Stimulated activated CD4-positive, alpha-beta T cell treated with anti-CD3 and anti-CD28 coated beads, Interleukin-1b, Interleukin-23, amount 100 ng/mL, for 4 hours (primary cell): ENCODE results near the gene KDM4C.

Source experiments
- DNase-seq, 2 donors: peaks; one replicate each; pipeline ENCODE4 v3.0.0-alpha.2; 2020; ENCODE audit warnings: low read depth in 2 of 2

The KDM4C gene

DNA sequence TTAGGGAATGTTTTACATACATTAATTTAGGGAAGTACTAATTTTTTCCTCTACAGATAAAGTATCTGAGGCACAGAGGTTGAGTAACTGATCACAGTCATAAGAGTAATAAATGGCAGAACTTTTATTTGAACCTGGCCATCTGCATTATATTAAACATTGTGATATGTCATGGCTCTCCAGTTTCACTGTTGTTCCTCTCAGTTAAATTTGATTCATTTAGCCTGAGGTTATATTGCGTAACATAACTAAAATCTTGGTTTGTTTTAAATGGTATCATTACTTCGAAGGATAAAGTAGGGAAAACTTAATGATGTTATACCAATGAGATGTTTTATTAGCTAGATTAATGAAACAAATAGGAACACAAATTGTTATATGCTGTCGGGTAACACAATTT lies 284.4 kb downstream of the KDM4C start:
- no peak for DNase-seq

DNA sequence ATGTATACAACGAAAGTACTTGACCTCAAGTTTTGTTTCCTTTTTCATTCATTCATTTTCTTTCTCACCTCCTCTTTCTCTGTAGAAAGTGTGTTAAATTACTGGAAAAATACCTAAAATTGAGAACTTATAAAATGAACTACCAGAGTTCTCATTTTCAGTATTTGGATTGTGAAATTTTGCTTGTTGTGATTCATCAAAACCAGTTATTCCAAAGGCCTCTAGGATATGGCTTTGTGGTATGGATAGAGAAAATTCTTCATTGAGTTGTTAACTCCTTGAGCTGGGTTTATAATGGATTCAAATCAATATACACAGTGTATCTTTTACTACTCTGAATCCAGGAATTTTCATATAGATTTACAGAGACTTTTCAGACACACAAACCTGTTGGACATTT lies 287.6 kb downstream of the KDM4C start:
- DNase-seq: no peak

DNA sequence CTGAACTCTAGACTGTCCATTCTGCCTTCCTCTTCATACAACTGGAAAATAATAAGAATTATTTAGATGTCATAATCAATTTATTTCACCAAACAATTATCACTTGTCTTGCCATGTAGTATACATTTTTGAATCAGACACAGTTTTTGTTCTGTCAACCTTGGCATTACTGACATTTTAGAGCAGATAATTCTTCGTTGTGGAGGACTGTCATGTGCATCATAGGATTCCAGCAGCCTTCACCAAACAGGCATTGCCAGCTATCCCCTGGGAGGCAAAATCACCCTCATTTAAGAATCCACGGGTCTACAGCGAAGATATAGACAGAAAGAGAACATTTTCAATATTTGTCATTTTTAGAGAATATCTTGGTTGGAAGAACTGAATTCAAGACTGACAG lies 293.9 kb downstream of the KDM4C start:
- DNase-seq: no peak

DNA sequence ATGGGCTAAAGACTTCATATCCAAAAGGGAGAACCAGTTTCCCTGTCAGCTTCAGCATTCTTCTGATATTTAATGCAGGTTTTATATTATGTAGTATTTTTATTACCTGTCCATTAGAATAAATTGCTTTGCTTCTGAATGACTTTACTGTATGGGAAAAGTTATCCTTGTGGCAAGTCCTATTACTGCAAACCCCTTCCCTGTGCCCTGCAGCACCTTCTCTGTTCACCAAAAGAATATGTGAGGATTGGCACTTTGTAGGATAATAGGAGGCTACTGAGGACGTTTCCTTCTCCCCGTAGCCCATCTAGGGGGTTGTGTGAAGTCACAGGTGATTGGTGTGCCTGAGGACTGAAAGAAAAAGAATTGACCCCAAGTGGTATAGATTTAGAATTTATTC lies 296.1 kb downstream of the KDM4C start:
- no peak for DNase-seq

DNA sequence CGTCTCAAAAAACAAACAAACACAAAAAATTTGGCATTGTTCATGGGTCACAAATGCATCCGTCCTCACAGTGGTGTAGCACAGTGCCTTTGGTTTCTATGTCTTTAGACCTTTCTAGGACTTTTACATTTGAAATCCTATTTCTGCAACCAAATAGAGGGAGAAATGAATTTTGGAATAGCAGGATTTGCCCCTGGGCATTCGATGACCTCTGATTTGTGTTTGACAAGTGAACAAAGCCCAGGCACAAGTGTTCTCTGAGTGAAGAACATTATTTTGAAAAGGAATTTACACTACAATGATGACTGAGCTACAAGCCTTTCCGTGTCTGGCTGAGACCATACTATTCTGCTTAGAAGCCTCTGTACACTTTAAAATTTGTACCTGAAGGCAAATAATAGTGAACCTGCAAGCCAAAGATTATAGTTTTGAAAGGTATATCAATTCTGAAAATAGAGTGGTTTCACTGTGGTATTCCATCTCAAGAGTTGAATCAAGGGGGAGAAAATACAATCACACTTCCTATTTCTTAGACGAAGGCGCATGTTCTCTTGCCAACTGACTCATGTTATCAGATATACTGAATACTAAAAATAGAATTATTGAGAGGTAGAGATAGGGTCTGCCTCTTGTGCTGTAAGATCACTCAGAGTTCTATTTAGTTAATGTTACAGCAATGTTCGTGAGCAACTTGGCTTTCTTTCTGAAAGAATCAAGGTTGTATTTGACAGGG lies 297.6 kb downstream of the KDM4C start:
- no peak for DNase-seq

DNA sequence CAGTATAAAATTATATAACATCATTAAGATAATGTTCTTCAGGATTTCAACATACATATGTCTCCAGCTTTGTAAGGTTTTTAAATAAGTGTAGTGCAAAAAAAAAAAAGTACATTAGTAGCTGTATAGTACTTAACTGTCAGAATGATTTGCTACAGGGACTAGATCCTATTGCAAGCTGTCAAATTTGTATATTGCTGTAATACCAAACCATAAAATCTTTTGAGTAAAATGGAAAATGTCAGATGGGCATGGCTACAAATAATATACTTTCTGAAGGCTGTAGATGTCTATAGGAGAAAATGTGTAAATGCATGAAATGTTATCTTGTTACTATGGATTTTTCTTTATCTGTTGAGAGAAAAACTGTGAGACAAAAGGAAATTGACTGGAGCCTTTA lies 298.5 kb downstream of the KDM4C start:
- DNase-seq: no peak

DNA sequence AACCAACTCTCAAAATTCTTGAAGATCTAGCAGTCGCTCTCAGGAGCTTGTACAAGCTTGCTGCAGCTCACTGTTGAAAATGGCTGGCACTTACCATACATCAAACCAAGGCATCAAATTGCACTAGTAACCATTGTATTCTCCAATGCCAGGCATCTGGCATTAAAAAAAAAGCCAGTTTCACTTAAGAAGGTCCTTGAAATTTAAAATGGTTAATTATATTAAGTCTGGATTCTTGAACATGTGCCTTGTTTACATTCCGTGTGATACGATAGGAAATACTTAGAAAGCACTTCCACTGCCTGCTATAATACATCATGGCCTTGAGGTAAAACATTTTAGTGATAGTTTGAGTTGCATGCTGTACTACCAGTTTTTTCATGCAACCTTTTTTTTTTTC lies 300.7 kb downstream of the KDM4C start:
- no peak for DNase-seq

DNA sequence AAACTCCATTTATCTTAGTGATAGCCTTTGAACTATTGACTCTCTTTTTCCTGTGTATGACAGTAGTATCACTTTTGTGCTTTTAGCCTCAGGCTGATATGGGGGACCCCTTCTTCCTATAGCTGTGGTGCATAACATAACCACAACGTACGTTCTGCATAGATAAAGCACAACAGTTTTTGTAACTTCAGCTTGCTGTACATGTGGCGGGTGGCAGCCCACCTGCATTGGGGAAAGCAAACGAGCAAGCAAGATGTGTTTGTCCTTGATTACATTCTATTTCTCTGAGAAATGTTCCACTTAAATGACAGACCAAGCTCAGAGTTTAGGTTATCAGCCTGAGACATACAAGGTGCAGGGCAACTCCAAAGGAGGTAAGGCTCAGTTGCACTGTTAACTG lies 309.4 kb downstream of the KDM4C start:
- DNase-seq: no peak

DNA sequence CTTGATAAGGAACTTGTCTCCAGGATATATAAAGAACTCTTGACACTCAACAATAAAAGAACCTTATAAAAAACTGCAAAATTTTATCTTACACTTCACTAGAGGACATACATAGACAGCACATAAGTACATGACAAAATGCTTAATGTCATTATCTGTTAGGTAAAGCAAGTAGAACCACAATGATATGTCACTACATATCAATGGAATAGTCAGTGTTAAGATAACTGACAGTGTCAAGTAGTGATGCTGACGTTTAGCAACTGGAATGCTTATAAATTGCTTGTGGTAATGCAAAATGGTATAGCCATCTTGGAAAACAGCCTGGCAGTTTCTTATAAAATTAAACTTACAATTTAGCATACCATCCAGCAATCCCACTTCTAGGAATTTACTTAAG lies 314.1 kb downstream of the KDM4C start:
- no peak for DNase-seq

DNA sequence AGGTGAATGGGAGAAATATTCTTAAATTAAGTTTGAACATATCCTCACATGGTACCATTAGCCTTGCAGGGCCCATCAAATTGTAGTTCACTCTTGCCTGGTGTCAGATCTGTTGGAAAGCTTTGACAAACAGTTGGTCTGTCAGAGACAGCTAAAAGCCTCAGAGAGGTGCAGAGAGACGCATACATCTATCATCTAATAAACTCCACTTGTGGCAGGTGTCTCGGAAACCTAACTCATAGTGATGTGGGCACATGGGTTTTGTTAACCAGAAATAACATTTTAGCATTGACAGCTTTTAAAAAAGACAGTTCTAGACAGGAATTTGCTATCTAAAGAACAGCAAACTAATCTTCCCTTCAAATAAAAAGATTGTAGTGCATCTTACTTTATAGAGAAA lies 315.9 kb downstream of the KDM4C start:
- no peak for DNase-seq

DNA sequence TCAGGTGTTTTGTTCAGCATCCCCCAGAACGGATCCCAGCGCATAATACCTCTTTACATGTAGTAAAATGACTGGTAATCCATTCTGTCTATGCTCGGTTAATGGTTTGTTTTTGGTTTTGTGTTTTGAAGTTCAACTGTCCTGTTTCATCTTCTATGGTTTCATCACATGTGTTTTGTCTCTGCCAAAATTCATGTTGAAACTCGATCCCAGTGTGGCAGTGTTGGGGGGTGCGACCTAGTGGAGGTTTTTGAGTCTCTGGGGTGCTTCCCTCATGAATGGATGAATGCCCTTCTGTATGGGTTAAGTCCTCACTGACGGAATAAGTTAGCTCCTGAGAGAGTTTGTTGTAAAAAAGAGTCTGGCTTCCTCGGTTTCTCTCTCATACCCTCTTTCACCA lies 317.4 kb downstream of the KDM4C start:
- no peak for DNase-seq

DNA sequence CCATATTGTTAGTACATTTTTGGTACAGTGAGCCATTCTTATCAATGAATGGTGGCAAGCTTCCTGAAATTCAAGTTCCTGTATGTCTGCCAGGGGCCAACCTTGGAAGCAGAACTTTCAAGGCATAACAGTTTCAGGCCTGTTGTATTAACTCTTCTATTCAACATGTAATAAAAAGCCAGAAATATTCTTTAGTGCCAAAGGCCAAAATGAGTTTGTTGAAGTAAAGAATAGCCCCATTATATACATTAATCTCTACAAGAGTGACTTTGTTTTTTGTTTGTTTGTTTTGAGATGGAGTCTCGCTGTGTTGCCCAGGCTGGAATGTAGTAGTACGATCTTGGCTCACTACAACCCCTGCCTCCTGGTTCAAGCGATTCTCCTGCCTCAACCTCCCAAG lies 321.3 kb downstream of the KDM4C start:
- no peak for DNase-seq

DNA sequence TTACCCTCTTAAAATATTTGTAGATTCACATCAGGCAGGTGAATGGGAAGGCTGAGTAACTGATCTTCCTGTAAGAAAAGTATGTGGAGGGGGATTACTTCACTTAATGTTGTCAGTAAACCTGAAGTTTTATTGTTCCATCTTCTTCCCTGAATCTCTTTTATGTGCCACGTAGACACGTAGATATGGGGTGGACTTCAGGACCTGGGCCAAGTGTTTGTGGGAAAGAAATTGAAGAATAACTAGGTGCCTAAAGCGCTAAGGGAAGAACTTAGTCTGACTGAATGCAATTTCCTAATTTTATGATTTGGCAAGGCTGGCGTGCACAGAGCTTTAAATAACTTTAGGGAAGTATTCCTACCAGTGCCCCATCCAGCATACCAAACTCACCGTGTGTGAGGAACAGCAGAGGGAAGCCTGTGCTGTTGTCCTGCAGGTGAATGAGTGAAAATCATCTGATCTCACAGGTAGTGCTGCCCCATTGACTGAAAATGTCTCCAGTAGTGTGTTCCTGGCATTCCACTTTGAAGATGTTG lies 323.4 kb downstream of the KDM4C start:
- DNase-seq: no peak

DNA sequence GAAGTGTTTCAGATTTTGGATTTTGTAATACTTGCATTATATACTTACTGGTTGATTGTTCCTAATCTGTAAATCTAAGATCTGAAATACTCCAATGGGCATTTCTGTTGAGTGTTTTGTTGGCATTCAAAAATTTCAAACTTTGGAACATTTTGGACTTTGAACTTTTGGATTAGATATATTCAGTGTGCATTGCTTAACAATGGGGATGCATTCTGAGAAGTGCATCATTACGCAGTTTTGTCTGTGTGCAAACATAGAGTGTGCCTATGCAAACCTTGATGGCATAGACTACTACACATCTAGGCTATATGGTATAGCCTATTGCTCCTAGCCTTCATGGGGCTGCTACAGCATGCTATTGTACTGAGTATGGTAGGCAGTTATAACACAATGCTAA lies 325.4 kb downstream of the KDM4C start:
- DNase-seq: no peak

DNA sequence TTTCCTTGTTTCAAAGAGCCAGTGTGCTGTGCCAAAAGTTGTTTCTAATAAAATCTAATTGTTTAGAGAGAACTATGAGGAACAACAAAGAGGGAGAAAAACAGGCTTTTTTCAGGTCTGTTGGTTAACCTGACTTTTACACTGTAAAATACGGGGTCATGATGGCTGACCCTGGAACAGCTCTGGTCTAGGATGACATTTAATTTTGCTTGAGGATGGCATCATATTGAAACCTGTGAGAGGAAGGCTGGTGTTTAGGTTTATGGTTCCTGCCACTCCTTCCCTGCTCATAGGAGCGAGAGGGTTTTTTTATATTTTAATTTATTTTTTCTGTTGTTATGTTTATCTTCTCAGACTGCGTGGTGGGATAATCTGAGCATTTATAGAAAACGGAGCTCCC lies 327.6 kb downstream of the KDM4C start:
- no peak for DNase-seq

DNA sequence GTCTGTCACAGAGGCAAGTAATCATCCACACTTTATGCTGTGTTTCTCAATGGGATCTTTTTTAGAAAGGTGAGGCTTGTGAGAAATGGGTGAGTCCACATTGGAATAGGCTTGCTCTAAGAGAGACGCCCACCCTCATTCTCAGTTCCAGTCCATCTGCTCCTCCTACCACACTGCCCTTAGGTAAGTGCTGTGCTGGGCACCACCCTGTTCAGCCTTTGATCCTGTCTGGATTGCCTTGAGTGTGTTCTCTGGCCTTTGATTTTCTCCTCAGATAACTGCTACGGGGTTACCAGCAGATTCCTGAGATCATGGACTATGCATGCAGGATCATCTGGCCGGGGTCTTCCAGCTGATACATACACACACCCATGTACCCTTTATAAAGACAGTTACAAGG lies 328.6 kb downstream of the KDM4C start:
- no peak for DNase-seq

DNA sequence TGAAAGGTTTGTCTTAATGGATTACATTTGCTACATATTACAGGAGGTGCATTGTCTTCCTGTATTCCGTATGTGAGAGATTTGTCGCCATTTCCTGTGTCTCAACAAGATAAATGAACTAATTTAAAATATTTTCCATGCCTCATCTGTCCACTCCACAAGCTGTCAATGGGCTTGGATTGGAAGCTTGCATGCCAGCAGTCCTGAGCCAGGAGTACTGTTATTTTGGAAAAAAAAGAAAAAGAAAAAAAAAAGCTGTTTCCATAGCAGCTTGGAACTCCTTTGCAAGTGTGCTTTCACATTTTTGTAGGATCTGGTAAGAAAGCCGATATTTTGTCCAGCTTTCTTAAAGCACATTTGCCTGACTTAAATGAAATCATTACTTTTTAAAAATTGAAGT lies 330.8 kb downstream of the KDM4C start:
- no peak for DNase-seq

DNA sequence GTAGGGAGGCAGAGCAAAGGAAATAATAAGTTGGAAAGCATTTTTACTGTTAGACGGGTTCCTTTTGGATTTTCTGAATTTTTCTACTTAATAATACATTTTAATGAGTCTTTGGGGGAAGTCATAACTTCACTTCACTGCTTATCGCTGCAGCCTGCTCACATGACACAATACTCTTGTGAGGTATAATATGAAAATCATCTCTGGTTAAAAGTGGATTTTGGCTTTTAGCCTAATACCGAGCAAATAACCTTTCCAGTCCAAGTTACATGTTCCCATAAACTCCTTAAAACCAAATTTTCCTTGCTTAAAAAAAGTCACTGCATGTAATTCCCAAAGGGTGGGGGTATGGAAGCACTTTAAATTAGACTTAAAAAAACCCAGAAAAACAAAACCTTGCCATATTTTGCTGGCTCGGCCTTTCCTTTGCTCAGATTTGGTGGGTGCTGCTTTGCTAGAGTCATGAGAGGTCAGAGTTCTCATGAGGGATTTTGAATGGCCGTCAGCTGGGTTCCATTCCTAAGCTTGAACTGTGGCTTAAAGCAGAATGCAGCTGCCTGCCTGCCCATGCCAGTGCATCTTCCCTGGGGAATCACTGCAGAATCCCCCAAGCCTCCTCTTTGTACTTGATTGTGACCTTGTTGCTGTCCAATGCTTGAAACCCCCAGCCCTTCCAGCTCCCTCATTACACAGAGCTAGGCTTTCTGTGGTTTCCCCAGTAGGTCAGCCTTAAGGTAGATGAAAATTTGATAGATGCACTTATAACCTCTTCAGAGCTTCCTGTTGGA lies 331.8 kb downstream of the KDM4C start:
- no peak for DNase-seq

DNA sequence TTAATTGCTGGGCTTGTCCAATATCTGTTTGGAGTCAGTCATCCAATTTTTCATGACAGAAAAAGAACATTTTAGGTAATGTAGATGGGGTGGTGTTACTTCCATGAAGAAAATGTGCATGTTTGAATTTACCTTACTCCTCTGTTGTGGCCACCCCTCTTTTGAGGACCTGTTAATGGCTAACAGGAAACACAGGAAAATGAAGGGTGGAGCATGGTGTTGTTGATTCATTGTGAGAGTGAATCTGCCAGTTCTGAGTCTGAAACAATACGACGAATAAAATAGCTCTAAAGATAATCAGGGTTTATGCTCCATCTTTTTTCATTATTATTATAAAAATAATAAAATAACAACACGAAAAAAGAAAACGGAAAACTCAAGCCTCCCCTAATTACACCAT lies 335.3 kb downstream of the KDM4C start:
- DNase-seq: no peak

DNA sequence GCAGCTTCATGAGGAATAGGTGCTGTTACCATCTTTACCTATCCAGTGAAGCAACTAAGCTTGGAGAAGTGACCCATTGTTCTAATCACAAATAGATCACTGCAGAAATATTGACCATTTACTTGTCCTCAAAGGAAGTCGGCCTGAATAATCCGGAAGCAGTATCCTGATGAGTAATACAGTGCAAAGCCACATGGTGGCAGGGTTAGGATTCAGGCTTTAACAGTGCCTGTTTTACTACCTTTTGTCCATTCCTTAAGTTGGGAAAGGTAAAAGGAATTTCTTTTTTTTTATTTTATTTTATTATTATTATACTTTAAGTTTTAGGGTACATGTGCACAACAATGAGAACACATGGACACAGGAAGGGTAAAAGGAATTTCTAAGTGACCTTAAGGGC lies 336.3 kb downstream of the KDM4C start:
- DNase-seq: no peak

DNA sequence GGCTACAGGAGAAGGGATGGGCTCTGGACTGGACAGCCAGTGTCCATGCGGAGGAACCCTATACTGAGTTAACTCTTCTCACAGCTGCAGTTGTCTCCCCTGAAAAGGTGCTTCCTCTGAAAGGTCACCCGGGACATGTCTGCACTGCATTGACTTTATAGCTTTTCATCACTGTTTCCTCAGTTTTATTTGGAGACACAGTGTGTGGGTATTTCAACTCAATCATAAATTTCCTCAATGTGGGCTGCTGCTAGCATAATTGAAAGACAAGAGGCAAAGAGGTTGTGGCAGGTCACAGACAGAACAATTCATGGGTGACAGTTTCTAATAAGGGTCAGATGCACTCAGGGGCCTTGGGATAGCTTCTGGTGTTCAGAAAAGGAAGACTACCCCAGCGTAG lies 336.8 kb downstream of the KDM4C start:
- DNase-seq: no peak

DNA sequence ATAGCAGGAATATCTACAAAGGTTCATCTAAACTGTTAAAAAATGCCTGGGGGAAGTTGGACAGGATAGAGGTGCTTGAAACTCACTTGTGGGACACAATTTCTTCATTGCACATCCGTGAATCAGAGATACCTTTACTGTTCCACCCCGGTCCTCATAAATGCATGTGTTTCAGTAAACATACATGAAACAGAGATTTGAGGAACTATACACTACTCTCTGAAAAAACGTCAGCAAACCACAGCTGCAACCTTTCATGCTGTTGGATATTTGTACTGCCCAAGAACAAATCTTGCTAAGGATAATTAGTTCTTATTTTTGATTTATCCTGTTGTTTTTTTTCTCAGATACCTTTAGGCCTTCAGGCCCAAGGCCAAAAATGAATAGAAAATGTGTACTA lies 337.3 kb downstream of the KDM4C start:
- no peak for DNase-seq

DNA sequence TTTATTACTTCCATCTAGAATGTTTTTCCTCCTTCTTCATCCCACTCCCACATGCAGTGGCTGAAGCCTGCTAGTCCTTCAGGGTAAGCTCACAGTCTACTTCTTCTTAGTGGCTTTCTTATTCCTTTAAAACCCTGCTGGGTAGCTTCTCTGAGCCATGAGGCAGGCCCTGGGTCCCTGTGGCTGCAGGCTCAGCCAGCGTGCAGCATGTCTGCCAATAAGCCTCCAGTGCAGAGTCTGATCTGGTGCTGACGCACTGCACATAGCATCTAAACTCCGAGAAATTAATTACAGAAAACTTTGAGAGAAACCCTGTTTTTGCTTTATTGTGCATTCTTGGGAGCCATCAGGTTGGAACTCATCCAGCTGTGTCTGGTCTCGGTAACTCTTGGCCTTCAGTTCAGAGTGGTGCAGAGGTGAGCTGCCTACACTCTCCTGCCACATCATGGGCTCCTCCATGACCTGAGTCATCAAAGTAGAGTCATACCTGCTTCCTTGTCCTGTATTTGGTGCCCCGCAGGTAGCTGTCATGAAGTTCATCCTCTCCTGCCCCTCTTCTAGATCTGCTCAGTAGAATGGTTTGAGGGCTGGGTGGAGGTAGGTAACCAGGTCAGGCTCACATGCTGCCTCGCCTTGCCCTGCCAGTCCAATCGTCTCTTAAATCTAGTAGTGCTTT lies 339.4 kb downstream of the KDM4C start:
- no peak for DNase-seq
